HUDEP-2 (cell line): Measurements from ENCODE around the gene LGI1.

Experiments used
- DNase-seq, 76 experiments: peaks; one replicate each; lab custom pipeline; 2025; ENCODE audit not compliant: unreplicated experiment in 76 of 76; lab: John Stamatoyannopoulos, UW

LGI1 gene

DNA sequence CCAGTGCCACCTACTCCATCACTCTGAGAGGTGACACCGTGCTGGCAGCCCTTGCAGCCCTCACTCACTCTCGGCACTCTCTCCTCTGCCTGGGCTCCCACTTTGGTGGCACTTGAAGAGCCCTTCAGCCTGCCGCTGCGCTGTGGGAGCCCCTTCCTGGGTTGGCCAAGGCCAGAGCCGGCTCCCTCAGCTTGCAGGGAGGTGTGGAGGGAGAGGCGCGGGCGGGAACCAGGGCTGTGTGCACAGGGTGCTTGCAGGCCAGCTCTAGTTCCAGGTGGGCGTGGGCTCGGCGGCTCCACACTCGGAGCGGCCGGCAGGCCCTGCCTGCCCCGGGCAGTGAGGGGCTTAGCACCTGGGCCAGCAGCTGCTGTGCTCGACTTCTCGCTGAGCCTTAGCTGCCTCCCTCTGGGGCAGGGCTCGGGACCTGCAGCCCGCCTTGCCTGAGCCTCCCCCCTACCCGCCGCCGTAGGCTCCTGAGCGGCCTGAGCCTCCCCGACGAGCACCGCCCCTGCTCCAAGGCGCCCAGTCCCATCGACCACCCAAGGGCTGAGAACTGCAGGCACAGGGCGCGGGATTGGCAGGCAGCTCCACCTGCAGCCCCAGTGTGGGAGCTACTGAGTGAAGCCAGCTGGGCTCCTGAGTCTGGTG, 87.4 kb downstream of the LGI1 start:
- DNase-seq, result no peak
